Activated CD4-positive, alpha-beta T cell treated with anti-CD3 and anti-CD28 coated beads, Interleukin-2, amount 50 U/mL, for 48 hours (primary cell): Measurements from ENCODE around the gene PRKCQ.

Experiments
- DNase-seq, 2 experiments: peaks; one replicate each; pipeline ENCODE4 v3.0.0-alpha.2; 2020

PRKCQ gene

GRCh38 chr10:6516929-6517284, 63.2 kb downstream of the PRKCQ start:
- DNase-seq, result no peak

GRCh38 chr10:6516281-6516928, 63.7 kb downstream of the PRKCQ start:
- DNase-seq, result no peak

- DNase-seq, result no peak
Measured at GRCh38 chr10:6514844-6515780, 65.0 kb downstream of the PRKCQ start.

GRCh38 chr10:6514180-6514579, 65.9 kb downstream of the PRKCQ start:
- no peak for DNase-seq

- peak in 1 of 2 experiments; percentile 35 for DNase-seq
Measured at GRCh38 chr10:6513476-6513875, 66.6 kb downstream of the PRKCQ start.

- DNase-seq, result no peak
Measured at GRCh38 chr10:6512182-6512581, 67.9 kb downstream of the PRKCQ start.

GRCh38 chr10:6511347-6511746, 68.7 kb downstream of the PRKCQ start:
- no peak for DNase-seq

GRCh38 chr10:6507311-6507710, 72.8 kb downstream of the PRKCQ start:
- DNase-seq, result peak in 1 of 2 experiments; percentile 54

GRCh38 chr10:6505300-6505699, 74.8 kb downstream of the PRKCQ start:
- DNase-seq, result no peak

GRCh38 chr10:6504296-6504695, 75.8 kb downstream of the PRKCQ start:
- DNase-seq, result peak; percentile 46 to 61

- no peak for DNase-seq
Measured at GRCh38 chr10:6503171-6503570, 76.9 kb downstream of the PRKCQ start.

GRCh38 chr10:6501931-6502330, 78.1 kb downstream of the PRKCQ start:
- DNase-seq, result no peak

GRCh38 chr10:6499974-6500373, 80.1 kb downstream of the PRKCQ start:
- DNase-seq, result no peak

GRCh38 chr10:6498771-6499170, 81.3 kb downstream of the PRKCQ start:
- peak in 1 of 2 experiments; percentile 33 for DNase-seq

GRCh38 chr10:6497620-6498019, 82.5 kb downstream of the PRKCQ start:
- no peak for DNase-seq

GRCh38 chr10:6494936-6495592, 85.0 kb downstream of the PRKCQ start:
- peak in 1 of 2 experiments; percentile 48 for DNase-seq

- DNase-seq, result no peak
Measured at GRCh38 chr10:6494442-6494819, 85.6 kb downstream of the PRKCQ start.

- DNase-seq, result no peak
Measured at GRCh38 chr10:6493521-6494441, 86.3 kb downstream of the PRKCQ start.

- no peak for DNase-seq
Measured at GRCh38 chr10:6492896-6493295, 87.2 kb downstream of the PRKCQ start.

GRCh38 chr10:6491841-6492609, 88.1 kb downstream of the PRKCQ start:
- DNase-seq, result no peak

GRCh38 chr10:6490614-6491013, 89.5 kb downstream of the PRKCQ start:
- DNase-seq, result no peak

GRCh38 chr10:6487920-6488319, 92.2 kb downstream of the PRKCQ start:
- DNase-seq, result no peak
